HG02840 (cell line): ENCODE data around the gene HOXD12.

Experiments
- ATAC-seq: cut with Tn5 transposase; IDR thresholded peaks from one replicate; pipeline ENCODE4 v1.9.1; 2021; ENCODE audit warnings: mild to moderate bottlenecking, moderate library complexity, moderate number of reproducible peaks; ENCODE audit not compliant: unreplicated experiment, low FRiP score

HOXD12 gene

GRCh38 chr2:176104316-176105077 is 4.9 kb downstream of the HOXD12 start:
- ATAC-seq = no peak

- ATAC-seq = no peak
These were observed 5.6 kb downstream of the HOXD12 start for GRCh38 chr2:176105078-176105729.

GRCh38 chr2:176105730-176106580 is 6.4 kb downstream of the HOXD12 start:
- no peak for ATAC-seq

- no peak for ATAC-seq
These were observed 7.3 kb downstream of the HOXD12 start, which contains the start of gene HOXD11 for GRCh38 chr2:176106581-176107539. Gene HOXD11, plus strand, starts transcription at chr2:176107280. Its CDS starts 76 bp downstream, at chr2:176107356.

GRCh38 chr2:176107731-176108181 is 8.2 kb downstream of the HOXD12 start:
- no peak for ATAC-seq

GRCh38 chr2:176109192-176109901 is 9.8 kb downstream of the HOXD12 start:
- no peak for ATAC-seq

GRCh38 chr2:176109946-176110345 is 10.4 kb downstream of the HOXD12 start:
- no peak for ATAC-seq

GRCh38 chr2:176110415-176111308 is 11.1 kb downstream of the HOXD12 start:
- no peak for ATAC-seq

- ATAC-seq = no peak
These were observed 11.7 kb downstream of the HOXD12 start for GRCh38 chr2:176111309-176111663.

GRCh38 chr2:176111846-176112374 is 12.3 kb downstream of the HOXD12 start:
- ATAC-seq = no peak

GRCh38 chr2:176112375-176113302 is 13.0 kb downstream of the HOXD12 start:
- no peak for ATAC-seq

- no peak for ATAC-seq
These were observed 14.7 kb downstream of the HOXD12 start for GRCh38 chr2:176114120-176114929.

GRCh38 chr2:176114930-176115625 is 15.5 kb downstream of the HOXD12 start:
- no peak for ATAC-seq

GRCh38 chr2:176115883-176116813 is 16.6 kb downstream of the HOXD12 start, which contains the start of gene HOXD10:
Gene HOXD10, plus strand, starts transcription at chr2:176116778. Its CDS starts 56 bp downstream, at chr2:176116834.
- no peak for ATAC-seq
